Vagina (tissue), 2 donors: ENCODE measurements around the gene PDK4.

Experiments
- CTCF ChIP-seq, 3 experiments: fragments of 450-650 bp in 2 of 3; fragments of 200-600 bp in 1 of 3; sonication (generic) in 1 of 3; IDR thresholded peaks; one replicate each; pipeline ENCODE4 v1.5.1; 2017 to 2019; ENCODE audit warnings: antibody characterized with exemption in 3 of 3, mild to moderate bottlenecking in 2 of 3, moderate library complexity in 2 of 3
- POLR2A ChIP-seq, 2 donors: fragments of 450-650 bp; IDR thresholded peaks; one replicate each; pipeline ENCODE4 v1.6.1; 2017; ENCODE audit warnings: antibody characterized with exemption in 2 of 2, mild to moderate bottlenecking in 2 of 2, moderate library complexity in 2 of 2
- POLR2AphosphoS5 ChIP-seq, 2 donors: sonication (generic); formaldehyde crosslinking; IDR thresholded peaks; one replicate each; pipeline ENCODE4 v1.9.0; 2017; ENCODE audit warnings: antibody characterized with exemption in 2 of 2, mild to moderate bottlenecking in 2 of 2, low read depth in 1 of 2; ENCODE audit not compliant: insufficient read depth in 1 of 2

GRCh38 chr7:95642173-95642572 is 45.9 kb upstream of the PDK4 start:
- TF ChIP-seq CTCF (IDR thresholded peaks at IDR 0.05) (no peak), POLR2A (IDR thresholded peaks at IDR 0.05) (no peak), POLR2AphosphoS5 (IDR thresholded peaks at IDR 0.05; ENCODE audit: insufficient read depth in 1 of 2, low read depth in 1 of 2) (no peak)
